SK-N-SH treated with all-trans-retinoic acid at 6 μM for 48 hours (cell line): ENCODE measurements around the gene PRKAG2.

Experiments used
- ATAC-seq: fragments of 200-7000 bp; cut with Tn5 transposase; 3 replicates; pipeline ENCODE4 v1.9.1; 2020; ENCODE audit warnings: mild to moderate bottlenecking, moderate library complexity
- ARNTL ChIP-seq: fragments of 450-650 bp; formaldehyde crosslinking; IDR thresholded peaks from 2 replicates; pipeline ENCODE4 v1.5.0; 2020; ENCODE audit warnings: low read depth, mild to moderate bottlenecking, moderate library complexity, borderline replicate concordance
- BACH2 ChIP-seq: fragments of 250-450 bp; sonication (Bioruptor Pico); IDR thresholded peaks from 2 replicates; pipeline ENCODE4 v1.9.0; 2021; ENCODE audit warnings: mild to moderate bottlenecking, borderline replicate concordance
- ESRRG ChIP-seq: fragments of 250-450 bp; sonication (Bioruptor Pico); IDR thresholded peaks from 2 replicates; pipeline ENCODE4 v1.6.1; 2021; ENCODE audit warnings: mild to moderate bottlenecking
- GLIS3 ChIP-seq: fragments of 250-450 bp; sonication (Bioruptor Pico); IDR thresholded peaks from 2 replicates; pipeline ENCODE4 v1.5.0; 2020; ENCODE audit warnings: mild to moderate bottlenecking, moderate library complexity
- ISL1 ChIP-seq: fragments of 250-450 bp; sonication (Bioruptor Pico); IDR thresholded peaks from 2 replicates; pipeline ENCODE4 v2.1.2; 2022; ENCODE audit warnings: mild to moderate bottlenecking, moderate library complexity
- OSR1 ChIP-seq: fragments of 250-450 bp; sonication (Bioruptor Pico); IDR thresholded peaks from 2 replicates; pipeline ENCODE4 v1.8.0; 2022; ENCODE audit warnings: moderate library complexity, mild to moderate bottlenecking, inconsistent platforms
- PPARA ChIP-seq: fragments of 250-450 bp; sonication (Bioruptor Pico); IDR thresholded peaks from 2 replicates; pipeline ENCODE4 v1.5.0; 2020; ENCODE audit warnings: mild to moderate bottlenecking, borderline replicate concordance
- RARB ChIP-seq: fragments of 250-450 bp; sonication (Bioruptor Pico); IDR thresholded peaks from 2 replicates; pipeline ENCODE4 v1.8.0; 2021; ENCODE audit warnings: mild to moderate bottlenecking, moderate library complexity
- SNAI2 ChIP-seq: fragments of 250-450 bp; sonication (Bioruptor Pico); IDR thresholded peaks from 2 replicates; pipeline ENCODE4 v1.5.0; 2020; ENCODE audit warnings: mild to moderate bottlenecking, moderate library complexity
- TCF4 ChIP-seq: fragments of 250-450 bp; sonication (Bioruptor Pico); IDR thresholded peaks from 2 replicates; pipeline ENCODE4 v1.8.0; 2021; ENCODE audit warnings: mild to moderate bottlenecking, moderate library complexity, borderline replicate concordance
- TOX ChIP-seq: fragments of 250-450 bp; sonication (Bioruptor Pico); IDR thresholded peaks from 2 replicates; pipeline ENCODE4 v1.8.0; 2021; ENCODE audit warnings: mild to moderate bottlenecking, moderate library complexity, borderline replicate concordance
- ZC3H10 ChIP-seq: fragments of 250-450 bp; sonication (Bioruptor Pico); IDR thresholded peaks from 2 replicates; pipeline ENCODE4 v1.5.1; 2021; ENCODE audit warnings: mild to moderate bottlenecking, moderate library complexity
- ZFP3 ChIP-seq: fragments of 250-450 bp; sonication (Bioruptor Pico); IDR thresholded peaks from 2 replicates; pipeline ENCODE4 v1.5.0; 2020; ENCODE audit warnings: mild to moderate bottlenecking, moderate library complexity
- ZFP30 ChIP-seq: fragments of 450-650 bp; formaldehyde crosslinking; IDR thresholded peaks from 2 replicates; pipeline ENCODE4 v1.5.0; 2022; ENCODE audit warnings: mild to moderate bottlenecking, moderate library complexity
- ZNF565 ChIP-seq: fragments of 450-650 bp; formaldehyde crosslinking; conservative IDR thresholded peaks from 2 replicates; pipeline ENCODE4 v1.5.0; 2020; ENCODE audit warnings: low read depth, mild to moderate bottlenecking, moderate library complexity
- ZNF8 ChIP-seq: fragments of 450-650 bp; formaldehyde crosslinking; IDR thresholded peaks from 2 replicates; pipeline ENCODE4 v1.5.0; 2020; ENCODE audit warnings: mild to moderate bottlenecking, moderate library complexity
- TF ChIP-seq, protein P1 (sequence below): fragments of 250-450 bp; sonication (Bioruptor Pico); IDR thresholded peaks from 2 replicates; pipeline ENCODE4 v1.5.1; 2021; ENCODE audit warnings: mild to moderate bottlenecking, moderate library complexity
- TF ChIP-seq, protein P2 (sequence below): fragments of 250-450 bp; sonication (Bioruptor Pico); IDR thresholded peaks from 2 replicates; pipeline ENCODE4 v1.5.0; 2020; ENCODE audit warnings: mild to moderate bottlenecking, moderate library complexity
- TF ChIP-seq, protein P3 (sequence below): fragments of 250-450 bp; sonication (Bioruptor Pico); IDR thresholded peaks from 2 replicates; pipeline ENCODE4 v1.8.0; 2021; ENCODE audit warnings: low read depth, mild to moderate bottlenecking, moderate library complexity, borderline replicate concordance
- TF ChIP-seq, protein P4 (sequence below): fragments of 250-450 bp; sonication (Bioruptor Pico); IDR thresholded peaks from 2 replicates; pipeline ENCODE4 v1.5.1; 2020; ENCODE audit warnings: low read depth, mild to moderate bottlenecking, moderate library complexity
- TF ChIP-seq, protein P5 (sequence below): fragments of 250-450 bp; sonication (Bioruptor Pico); IDR thresholded peaks from 2 replicates; pipeline ENCODE4 v1.8.0; 2020; ENCODE audit warnings: mild to moderate bottlenecking, moderate library complexity, borderline replicate concordance

Gene PRKAG2

DNA sequence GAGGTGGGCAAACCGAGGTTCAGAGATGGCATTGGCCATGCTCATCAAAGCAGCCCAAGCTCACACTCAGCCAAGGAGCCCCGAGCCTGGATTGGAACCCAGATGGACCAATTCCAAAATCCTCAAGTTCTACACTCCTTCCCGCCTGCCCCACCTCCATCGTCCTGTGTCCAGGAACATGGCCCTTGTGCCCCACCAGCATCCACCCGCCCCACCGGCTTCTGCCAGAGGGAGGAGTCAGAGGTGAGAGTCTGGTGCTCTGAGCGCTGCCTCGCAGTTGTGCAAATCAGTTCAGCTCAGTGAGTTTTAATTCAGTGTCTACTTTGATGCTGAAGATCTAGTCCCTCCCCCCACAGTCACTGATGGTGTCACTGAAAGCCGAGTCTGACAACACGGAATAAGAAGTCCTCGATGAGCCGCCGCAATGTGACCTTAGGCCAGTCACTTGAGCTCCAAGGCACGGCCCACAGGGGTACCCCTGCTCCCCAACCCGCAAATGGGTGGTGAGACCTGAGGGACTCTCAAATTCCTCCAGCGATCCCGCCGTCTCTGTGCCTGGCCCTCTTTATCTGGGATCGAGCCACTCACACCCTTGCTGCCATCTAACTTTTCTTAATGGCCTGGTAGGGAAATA, 26.3 kb downstream of the PRKAG2 start:
- TF ChIP-seq GLIS3 (no peak), ZFP3 (CRISPR knock-in tag) (no peak), RARB (CRISPR knock-in tag) (no peak), ZNF8 (no peak), ESRRG (CRISPR knock-in tag) (no peak), ARNTL (CRISPR knock-in tag) (no peak), BACH2 (CRISPR knock-in tag) (no peak), TCF4 (CRISPR knock-in tag) (no peak), ZNF565 (CRISPR knock-in tag) (no peak), TOX (CRISPR knock-in tag) (no peak)
- TF ChIP-seq, protein P1, sequence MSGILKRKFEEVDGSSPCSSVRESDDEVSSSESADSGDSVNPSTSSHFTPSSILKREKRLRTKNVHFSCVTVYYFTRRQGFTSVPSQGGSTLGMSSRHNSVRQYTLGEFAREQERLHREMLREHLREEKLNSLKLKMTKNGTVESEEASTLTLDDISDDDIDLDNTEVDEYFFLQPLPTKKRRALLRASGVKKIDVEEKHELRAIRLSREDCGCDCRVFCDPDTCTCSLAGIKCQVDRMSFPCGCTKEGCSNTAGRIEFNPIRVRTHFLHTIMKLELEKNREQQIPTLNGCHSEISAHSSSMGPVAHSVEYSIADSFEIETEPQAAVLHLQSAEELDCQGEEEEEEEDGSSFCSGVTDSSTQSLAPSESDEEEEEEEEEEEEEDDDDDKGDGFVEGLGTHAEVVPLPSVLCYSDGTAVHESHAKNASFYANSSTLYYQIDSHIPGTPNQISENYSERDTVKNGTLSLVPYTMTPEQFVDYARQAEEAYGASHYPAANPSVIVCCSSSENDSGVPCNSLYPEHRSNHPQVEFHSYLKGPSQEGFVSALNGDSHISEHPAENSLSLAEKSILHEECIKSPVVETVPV = no peak
- TF ChIP-seq, protein P2, sequence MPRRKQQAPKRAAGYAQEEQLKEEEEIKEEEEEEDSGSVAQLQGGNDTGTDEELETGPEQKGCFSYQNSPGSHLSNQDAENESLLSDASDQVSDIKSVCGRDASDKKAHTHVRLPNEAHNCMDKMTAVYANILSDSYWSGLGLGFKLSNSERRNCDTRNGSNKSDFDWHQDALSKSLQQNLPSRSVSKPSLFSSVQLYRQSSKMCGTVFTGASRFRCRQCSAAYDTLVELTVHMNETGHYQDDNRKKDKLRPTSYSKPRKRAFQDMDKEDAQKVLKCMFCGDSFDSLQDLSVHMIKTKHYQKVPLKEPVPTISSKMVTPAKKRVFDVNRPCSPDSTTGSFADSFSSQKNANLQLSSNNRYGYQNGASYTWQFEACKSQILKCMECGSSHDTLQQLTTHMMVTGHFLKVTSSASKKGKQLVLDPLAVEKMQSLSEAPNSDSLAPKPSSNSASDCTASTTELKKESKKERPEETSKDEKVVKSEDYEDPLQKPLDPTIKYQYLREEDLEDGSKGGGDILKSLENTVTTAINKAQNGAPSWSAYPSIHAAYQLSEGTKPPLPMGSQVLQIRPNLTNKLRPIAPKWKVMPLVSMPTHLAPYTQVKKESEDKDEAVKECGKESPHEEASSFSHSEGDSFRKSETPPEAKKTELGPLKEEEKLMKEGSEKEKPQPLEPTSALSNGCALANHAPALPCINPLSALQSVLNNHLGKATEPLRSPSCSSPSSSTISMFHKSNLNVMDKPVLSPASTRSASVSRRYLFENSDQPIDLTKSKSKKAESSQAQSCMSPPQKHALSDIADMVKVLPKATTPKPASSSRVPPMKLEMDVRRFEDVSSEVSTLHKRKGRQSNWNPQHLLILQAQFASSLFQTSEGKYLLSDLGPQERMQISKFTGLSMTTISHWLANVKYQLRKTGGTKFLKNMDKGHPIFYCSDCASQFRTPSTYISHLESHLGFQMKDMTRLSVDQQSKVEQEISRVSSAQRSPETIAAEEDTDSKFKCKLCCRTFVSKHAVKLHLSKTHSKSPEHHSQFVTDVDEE (CRISPR knock-in tag) = no peak
- TF ChIP-seq, protein P3, sequence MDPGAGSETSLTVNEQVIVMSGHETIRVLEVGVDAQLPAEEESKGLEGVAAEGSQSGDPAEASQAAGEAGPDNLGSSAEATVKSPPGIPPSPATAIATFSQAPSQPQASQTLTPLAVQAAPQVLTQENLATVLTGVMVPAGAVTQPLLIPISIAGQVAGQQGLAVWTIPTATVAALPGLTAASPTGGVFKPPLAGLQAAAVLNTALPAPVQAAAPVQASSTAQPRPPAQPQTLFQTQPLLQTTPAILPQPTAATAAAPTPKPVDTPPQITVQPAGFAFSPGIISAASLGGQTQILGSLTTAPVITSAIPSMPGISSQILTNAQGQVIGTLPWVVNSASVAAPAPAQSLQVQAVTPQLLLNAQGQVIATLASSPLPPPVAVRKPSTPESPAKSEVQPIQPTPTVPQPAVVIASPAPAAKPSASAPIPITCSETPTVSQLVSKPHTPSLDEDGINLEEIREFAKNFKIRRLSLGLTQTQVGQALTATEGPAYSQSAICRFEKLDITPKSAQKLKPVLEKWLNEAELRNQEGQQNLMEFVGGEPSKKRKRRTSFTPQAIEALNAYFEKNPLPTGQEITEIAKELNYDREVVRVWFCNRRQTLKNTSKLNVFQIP (CRISPR knock-in tag) = no peak
- TF ChIP-seq, protein P4, sequence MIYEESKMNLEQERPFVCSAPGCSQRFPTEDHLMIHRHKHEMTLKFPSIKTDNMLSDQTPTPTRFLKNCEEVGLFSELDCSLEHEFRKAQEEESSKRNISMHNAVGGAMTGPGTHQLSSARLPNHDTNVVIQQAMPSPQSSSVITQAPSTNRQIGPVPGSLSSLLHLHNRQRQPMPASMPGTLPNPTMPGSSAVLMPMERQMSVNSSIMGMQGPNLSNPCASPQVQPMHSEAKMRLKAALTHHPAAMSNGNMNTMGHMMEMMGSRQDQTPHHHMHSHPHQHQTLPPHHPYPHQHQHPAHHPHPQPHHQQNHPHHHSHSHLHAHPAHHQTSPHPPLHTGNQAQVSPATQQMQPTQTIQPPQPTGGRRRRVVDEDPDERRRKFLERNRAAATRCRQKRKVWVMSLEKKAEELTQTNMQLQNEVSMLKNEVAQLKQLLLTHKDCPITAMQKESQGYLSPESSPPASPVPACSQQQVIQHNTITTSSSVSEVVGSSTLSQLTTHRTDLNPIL (CRISPR knock-in tag) = no peak
- no peak for ATAC-seq

DNA sequence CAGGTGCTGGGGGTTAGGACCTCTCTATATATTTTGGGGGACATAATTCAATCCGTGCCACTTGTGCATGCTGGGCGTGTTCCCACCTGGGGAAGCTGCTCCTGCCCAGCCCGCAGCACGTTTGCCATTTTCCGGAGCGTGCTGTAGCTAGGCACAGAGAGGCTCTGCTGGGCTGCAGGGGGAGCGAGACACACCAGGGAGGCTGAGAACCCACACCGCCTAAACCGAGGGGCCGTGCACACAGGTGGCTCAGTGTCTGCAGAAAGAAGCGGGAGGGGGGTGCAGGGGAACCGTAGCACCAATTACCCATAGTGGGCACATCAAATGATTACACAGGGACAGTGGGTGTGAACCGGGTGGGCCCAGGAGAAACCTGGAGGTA, 27.0 kb downstream of the PRKAG2 start:
- no peak for ATAC-seq
- TF ChIP-seq OSR1 (CRISPR knock-in tag) = no peak
- TF ChIP-seq ZC3H10 = no peak
- TF ChIP-seq, protein P1 = no peak
- no peak for TF ChIP-seq GLIS3
- no peak for TF ChIP-seq SNAI2
- TF ChIP-seq ZFP3 (CRISPR knock-in tag) = no peak
- TF ChIP-seq, protein P3 (CRISPR knock-in tag) = no peak
- TF ChIP-seq, protein P5, sequence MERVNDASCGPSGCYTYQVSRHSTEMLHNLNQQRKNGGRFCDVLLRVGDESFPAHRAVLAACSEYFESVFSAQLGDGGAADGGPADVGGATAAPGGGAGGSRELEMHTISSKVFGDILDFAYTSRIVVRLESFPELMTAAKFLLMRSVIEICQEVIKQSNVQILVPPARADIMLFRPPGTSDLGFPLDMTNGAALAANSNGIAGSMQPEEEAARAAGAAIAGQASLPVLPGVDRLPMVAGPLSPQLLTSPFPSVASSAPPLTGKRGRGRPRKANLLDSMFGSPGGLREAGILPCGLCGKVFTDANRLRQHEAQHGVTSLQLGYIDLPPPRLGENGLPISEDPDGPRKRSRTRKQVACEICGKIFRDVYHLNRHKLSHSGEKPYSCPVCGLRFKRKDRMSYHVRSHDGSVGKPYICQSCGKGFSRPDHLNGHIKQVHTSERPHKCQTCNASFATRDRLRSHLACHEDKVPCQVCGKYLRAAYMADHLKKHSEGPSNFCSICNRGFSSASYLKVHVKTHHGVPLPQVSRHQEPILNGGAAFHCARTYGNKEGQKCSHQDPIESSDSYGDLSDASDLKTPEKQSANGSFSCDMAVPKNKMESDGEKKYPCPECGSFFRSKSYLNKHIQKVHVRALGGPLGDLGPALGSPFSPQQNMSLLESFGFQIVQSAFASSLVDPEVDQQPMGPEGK (CRISPR knock-in tag) = no peak
- no peak for TF ChIP-seq ZNF8
- no peak for TF ChIP-seq ISL1 (CRISPR knock-in tag)
- TF ChIP-seq ESRRG (CRISPR knock-in tag) = no peak
- TF ChIP-seq PPARA (CRISPR knock-in tag) = no peak
- TF ChIP-seq ZFP30 (CRISPR knock-in tag) = no peak
- no peak for TF ChIP-seq TOX (CRISPR knock-in tag)
- no peak for TF ChIP-seq RARB (CRISPR knock-in tag)
- TF ChIP-seq, all 23 proteins: peak for 0
